PC-9 (cell line): ENCODE measurements around the gene TMEM117.

Experiments used
- CTCF ChIP-seq: fragments of 200-600 bp; sonication (generic); conservative IDR thresholded peaks from 2 replicates; pipeline ENCODE4 v1.6.1; 2017; ENCODE audit warnings: mixed run types, antibody characterized with exemption, mild to moderate bottlenecking, moderate library complexity
- EZH2 ChIP-seq: fragments of 200-600 bp; sonication (generic); IDR thresholded peaks from 2 replicates; pipeline ENCODE4 v1.8.0; 2017; ENCODE audit warnings: antibody characterized with exemption, low read depth

- no peak for TF ChIP-seq CTCF
- no peak for TF ChIP-seq EZH2
These were observed 348.8 kb downstream of the TMEM117 start for GRCh38 chr12:44184499-44185206.
